Naive thymus-derived CD4-positive, alpha-beta T cell (primary cell): ENCODE data around the gene TDRD10. TPM values are rescaled to one million over a fixed set of nuclear protein-coding genes. Genes with fewer than 3 reads are reported as not detected.

ENCODE experiments used
- ATAC-seq: fragments of 150-1000 bp; cut with Tn5 transposase; 2 replicates; pipeline ENCODE4 v1.10.0; 2021; ENCODE audit warnings: mild to moderate bottlenecking, moderate library complexity
- CTCF ChIA-PET: fragments of 350-600 bp; sonication (Branson Sonifier 250); formaldehyde crosslinking; loops from one replicate; lab custom pipeline; 2021; ENCODE audit warnings: antibody characterized with exemption; lab: Charles Lee
- POLR2A ChIA-PET: fragments of 350-600 bp; sonication (Branson Sonifier 250); formaldehyde crosslinking; loops from one replicate; lab custom pipeline; 2021; ENCODE audit warnings: antibody characterized with exemption, inconsistent platforms; lab: Charles Lee
- DNase-seq, 9 donors: peaks; one replicate each; pipeline versions ENCODE4 v3.0.0 to v3.0.0-alpha.2; 2020 to 2022; ENCODE audit warnings: mixed read lengths in 1 of 9
- H3K27ac ChIP-seq: one replicate; pipeline ENCODE4 v1.7.0; 2013; ENCODE audit warnings: mild to moderate bottlenecking, low read depth, low read length, moderate library complexity
- H3K27me3 ChIP-seq, 2 donors: one replicate each; pipeline ENCODE4 v1.7.0; 2013; ENCODE audit warnings: low read length in 2 of 2, mild to moderate bottlenecking in 2 of 2, moderate library complexity in 2 of 2; ENCODE audit not compliant: control insufficient read depth in 2 of 2, insufficient read depth in 2 of 2
- H3K36me3 ChIP-seq, 3 experiments: 1 replicate in 2 of 3; 2 replicates in 1 of 3; pipeline ENCODE4 v1.7.0; 2013; ENCODE audit warnings: low read length in 3 of 3, mild to moderate bottlenecking in 3 of 3, moderate library complexity in 1 of 3; ENCODE audit not compliant: insufficient read depth in 3 of 3, control insufficient read depth in 2 of 3
- H3K4me1 ChIP-seq, 2 donors: one replicate each; pipeline ENCODE4 v1.7.0; 2013; ENCODE audit warnings: low read length in 2 of 2, mild to moderate bottlenecking in 2 of 2, moderate library complexity in 1 of 2; ENCODE audit not compliant: control insufficient read depth in 2 of 2, insufficient read depth in 2 of 2
- H3K4me3 ChIP-seq: 2 replicates; pipeline ENCODE4 v1.7.0; 2013; ENCODE audit warnings: mild to moderate bottlenecking, low read length
- H3K9me3 ChIP-seq, 3 experiments: 1 replicate in 2 of 3; 2 replicates in 1 of 3; pipeline ENCODE4 v1.7.0; 2013; ENCODE audit warnings: low read length in 3 of 3; ENCODE audit not compliant: control insufficient read depth in 2 of 3
- H3K27ac Mint-ChIP-seq, 9 donors: one replicate each; pipeline ENCODE4 v1.8.0; 2020 to 2022; ENCODE audit warnings: mixed read lengths in 9 of 9, mild to moderate bottlenecking in 8 of 9, moderate library complexity in 5 of 9, inconsistent platforms in 2 of 9
- H3K27me3 Mint-ChIP-seq, 5 donors: one replicate each; pipeline ENCODE4 v1.8.0; 2021 to 2022; ENCODE audit warnings: mixed read lengths in 5 of 5, mild to moderate bottlenecking in 1 of 5
- H3K36me3 Mint-ChIP-seq, 5 donors: one replicate each; pipeline ENCODE4 v1.8.0; 2020 to 2022; ENCODE audit warnings: mixed read lengths in 5 of 5, mild to moderate bottlenecking in 3 of 5, inconsistent platforms in 1 of 5
- H3K4me1 Mint-ChIP-seq, 7 donors: one replicate each; pipeline ENCODE4 v1.8.0; 2020 to 2022; ENCODE audit warnings: mixed read lengths in 7 of 7, mild to moderate bottlenecking in 3 of 7, inconsistent platforms in 1 of 7
- H3K4me3 Mint-ChIP-seq, 10 donors: one replicate each; pipeline ENCODE4 v1.8.0; 2020 to 2022; ENCODE audit warnings: mild to moderate bottlenecking in 10 of 10, mixed read lengths in 10 of 10, moderate library complexity in 6 of 10, inconsistent platforms in 2 of 10
- H3K9me3 Mint-ChIP-seq, 11 donors: one replicate each; pipeline ENCODE4 v1.8.0; 2020 to 2022; ENCODE audit warnings: mixed read lengths in 11 of 11, mild to moderate bottlenecking in 4 of 11, inconsistent platforms in 1 of 11, moderate library complexity in 1 of 11
- intact Hi-C, 2 donors: fragments of 100-400 bp; cut with micrococcal nuclease; formaldehyde crosslinking; loops; one replicate each; pipeline ENCODE4 v1.15.1; 2023
- polyA plus RNA-seq, 2 donors: library from polyadenylated mRNA; unstranded; fragments of 300-500 nt; fragmentation: Illumina TruSeq; gene quantifications; one replicate each; pipeline ENCODE4 v1.2.3, GENCODE V29; 2021
- total RNA-seq, 6 experiments: library from RNA in 5 of 6; stranded (reverse) in 5 of 6; gene quantifications; 1 replicate in 5 of 6; 2 replicates in 1 of 6; pipeline ENCODE4 v1.2.3 and lab custom pipeline; 2021 to 2026

The TDRD10 gene
- total and polyA plus RNA-seq, 7 experiments from 2014 or later, result 0.29 TPM; not detected in 6

DNA sequence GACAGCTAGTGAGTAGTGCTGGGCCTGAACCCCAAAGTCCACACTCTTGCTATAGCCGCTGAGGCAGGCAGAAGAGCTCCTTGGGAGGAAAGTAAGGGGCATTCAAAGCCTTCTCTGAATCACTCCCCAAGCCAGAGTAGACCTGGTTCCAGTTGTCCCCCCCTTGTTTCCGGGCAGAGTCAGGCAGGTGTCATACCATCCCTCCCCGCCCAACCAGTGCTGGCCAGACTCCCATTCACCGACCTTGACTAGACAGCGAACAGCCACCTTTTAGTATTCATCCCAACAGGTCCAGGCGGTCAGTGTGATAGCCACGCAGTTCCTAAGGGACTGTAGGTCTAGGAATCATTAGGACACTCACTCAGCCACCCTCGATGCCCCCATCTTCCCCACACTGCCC lies 77.4 kb downstream of the TDRD10 start:
- H3K36me3 Mint-ChIP-seq, result peaks cover 10 to 29% (median 11%) of the 10 kb centered on the region in 5 donors
- H3K4me3 ChIP-seq, result no peak overlapping the region
- H3K9me3 ChIP-seq, result no peaks in the 10 kb centered on the region
- H3K27me3 Mint-ChIP-seq, result no peaks in the 10 kb centered on the region
- no peaks in the 10 kb centered on the region for H3K27me3 ChIP-seq
- H3K4me1 ChIP-seq, result no peaks in the 10 kb centered on the region
- POLR2A ChIA-PET, result no interaction called here
- peaks cover 0 to 23% (median 3%) of the 10 kb centered on the region in 7 donors for H3K4me1 Mint-ChIP-seq
- H3K9me3 Mint-ChIP-seq, result peaks cover 0 to 1% (median 0%) of the 10 kb centered on the region in 11 donors
- DNase-seq (no peak), ATAC-seq (no peak)
- no peak overlapping the region for H3K4me3 Mint-ChIP-seq
- H3K27ac Mint-ChIP-seq, result peak overlapping the region in 2 of 9 donors; percentile 42 to 48
- CTCF ChIA-PET, result no interaction called here
- intact Hi-C loops, result no loop called here
- H3K36me3 ChIP-seq, result peaks cover 18 to 65% (median 24%) of the 10 kb centered on the region in 3 experiments
- H3K27ac ChIP-seq, result no peak overlapping the region

DNA sequence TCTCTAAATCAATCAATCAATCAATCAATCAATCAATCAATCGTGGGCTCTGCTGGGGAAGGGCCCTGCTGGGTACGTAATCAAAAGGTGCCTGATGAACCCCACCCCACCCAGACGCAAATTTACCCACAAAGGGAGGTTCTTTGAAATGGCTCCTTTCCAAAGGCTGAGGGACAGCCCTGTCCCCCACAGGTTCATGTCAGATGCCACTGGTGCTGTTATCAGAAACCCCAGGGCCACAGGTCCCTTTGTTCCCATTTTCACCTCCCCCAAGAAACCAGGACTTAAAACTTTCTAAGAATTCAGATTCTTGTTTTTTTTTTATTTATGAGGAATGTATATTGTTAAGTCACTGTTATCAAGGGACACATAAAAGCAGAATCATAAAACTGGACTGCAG lies 79.7 kb downstream of the TDRD10 start:
- Histone ChIP-seq H3K4me1 (no peaks in the 10 kb centered on the region), H3K27ac (no peak overlapping the region), H3K9me3 (no peaks in the 10 kb centered on the region), H3K27me3 (no peaks in the 10 kb centered on the region), H3K36me3 (peaks cover 37 to 89% (median 45%) of the 10 kb centered on the region in 3 experiments), H3K4me3 (no peak overlapping the region)
- intact Hi-C loops, result no loop called here
- Mint-ChIP-seq H3K27ac (no peak overlapping the region), H3K4me1 (peaks cover 0 to 13% (median 2%) of the 10 kb centered on the region in 7 donors), H3K9me3 (no peaks in the 10 kb centered on the region), H3K4me3 (no peak overlapping the region), H3K36me3 (peaks cover 17 to 48% (median 30%) of the 10 kb centered on the region in 5 donors), H3K27me3 (no peaks in the 10 kb centered on the region)
- no peak for ATAC-seq
- DNase-seq, result no peak
- CTCF ChIA-PET, result no interaction called here
- POLR2A ChIA-PET, result no interaction called here

DNA sequence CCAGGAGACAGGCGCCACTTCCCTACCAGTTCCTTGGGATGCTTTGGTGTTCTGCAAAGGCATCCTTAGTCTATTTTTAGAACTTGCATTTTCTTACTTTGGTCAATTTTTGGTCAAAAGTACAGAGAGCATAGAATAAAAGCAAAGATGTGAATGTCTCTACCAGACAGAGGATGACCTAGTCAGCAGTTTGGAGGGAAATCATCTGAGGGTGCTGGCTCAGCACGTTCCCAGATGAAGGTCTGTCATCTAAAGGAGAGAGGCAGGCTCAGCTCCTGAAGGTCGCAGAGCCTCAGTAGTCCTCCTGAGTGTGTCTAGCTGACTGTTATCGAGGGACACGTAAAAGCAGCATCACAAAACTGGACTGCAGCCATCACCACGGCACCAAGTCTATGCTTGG lies 80.9 kb downstream of the TDRD10 start:
- H3K27me3 ChIP-seq, result no peaks in the 10 kb centered on the region
- no peaks in the 10 kb centered on the region for H3K9me3 Mint-ChIP-seq

DNA sequence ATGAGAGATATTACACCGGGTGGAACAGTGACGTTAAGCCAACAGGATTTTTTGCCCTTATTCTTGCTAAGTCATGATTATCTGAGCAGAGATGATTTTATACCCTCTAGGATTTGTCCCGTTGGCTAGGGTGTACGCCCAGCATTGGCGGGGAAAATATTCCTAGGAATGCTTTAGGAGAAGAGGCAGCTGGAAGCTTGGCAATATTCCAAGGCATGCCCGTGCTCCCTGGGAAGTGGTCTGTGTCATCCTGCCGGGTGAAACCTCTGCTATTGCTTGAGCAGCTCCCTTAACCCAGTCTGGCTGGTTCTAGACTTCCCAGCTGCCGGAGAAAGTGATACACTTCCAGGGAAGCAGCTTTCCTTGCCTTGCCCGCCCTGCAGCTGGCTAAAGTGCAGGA lies 81.8 kb downstream of the TDRD10 start:
- H3K4me3 Mint-ChIP-seq, result no peak overlapping the region
- no peaks in the 10 kb centered on the region for H3K9me3 ChIP-seq
- H3K27me3 Mint-ChIP-seq, result no peaks in the 10 kb centered on the region
- DNase-seq, result no peak
- POLR2A ChIA-PET, result no interaction called here
- CTCF ChIA-PET, result no interaction called here
- peak overlapping the region in 1 of 9 donors; percentile 3 for H3K27ac Mint-ChIP-seq
- H3K4me1 ChIP-seq, result no peaks in the 10 kb centered on the region
- H3K27ac ChIP-seq, result no peak overlapping the region
- peaks cover 53 to 100% (median 65%) of the 10 kb centered on the region in 3 experiments for H3K36me3 ChIP-seq
- H3K4me3 ChIP-seq, result no peak overlapping the region
- no peaks in the 10 kb centered on the region for H3K9me3 Mint-ChIP-seq
- H3K27me3 ChIP-seq, result no peaks in the 10 kb centered on the region
- peaks cover 0 to 15% (median 2%) of the 10 kb centered on the region in 7 donors for H3K4me1 Mint-ChIP-seq
- peaks cover 20 to 61% (median 46%) of the 10 kb centered on the region in 5 donors for H3K36me3 Mint-ChIP-seq
- no peak for ATAC-seq
- intact Hi-C loops, result no loop called here

More for the DNA sequence above, 80.9 kb downstream of the TDRD10 start:
- Mint-ChIP-seq H3K27me3 (no peaks in the 10 kb centered on the region), H3K27ac (no peak overlapping the region), H3K4me3 (no peak overlapping the region), H3K4me1 (peaks cover 0 to 18% (median 2%) of the 10 kb centered on the region in 7 donors), H3K36me3 (peaks cover 17 to 55% (median 41%) of the 10 kb centered on the region in 5 donors)
- DNase-seq (no peak), ATAC-seq (no peak)
- Histone ChIP-seq H3K4me3 (no peak overlapping the region), H3K4me1 (no peaks in the 10 kb centered on the region), H3K27ac (no peak overlapping the region), H3K9me3 (no peaks in the 10 kb centered on the region), H3K36me3 (peaks cover 45 to 100% (median 56%) of the 10 kb centered on the region in 3 experiments)
- ChIA-PET CTCF (no interaction called here), POLR2A (no interaction called here)
- intact Hi-C loops, result no loop called here

DNA sequence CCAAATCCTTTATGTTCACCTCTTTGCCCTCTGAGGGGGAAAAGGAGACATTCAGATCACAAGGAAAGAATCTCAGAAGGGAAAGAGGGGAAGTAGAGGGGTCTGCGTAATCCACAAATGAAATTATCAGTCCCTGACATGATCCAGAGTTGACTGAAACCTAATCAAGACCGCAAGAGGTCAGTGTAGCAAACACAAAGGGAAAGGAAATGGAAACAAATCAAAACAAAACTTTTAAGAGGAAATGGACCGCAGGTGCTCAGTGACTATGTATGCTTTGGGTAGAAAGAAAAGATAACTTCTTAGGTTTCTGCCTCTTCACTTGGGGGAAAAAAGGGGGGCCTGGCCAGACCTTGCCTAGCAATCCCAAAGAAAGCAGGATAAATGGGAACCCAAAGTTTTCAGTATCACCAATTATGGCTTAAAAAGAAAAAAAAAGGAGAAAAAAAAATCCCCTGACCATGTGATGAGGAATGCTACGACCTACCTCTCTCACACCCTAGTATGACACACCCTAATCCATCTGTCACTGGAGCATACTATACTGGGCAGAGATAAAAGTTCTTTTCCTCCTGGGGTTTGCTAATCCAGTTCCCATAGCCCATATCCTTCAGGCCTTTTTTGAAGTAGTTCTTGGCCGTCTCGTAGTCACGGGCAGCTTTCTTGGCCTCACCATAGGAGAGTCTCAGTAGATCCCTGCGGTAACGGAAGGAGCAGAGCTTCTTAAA lies 82.4 kb downstream of the TDRD10 start:
- Histone ChIP-seq H3K27me3 (no peaks in the 10 kb centered on the region), H3K4me1 (no peaks in the 10 kb centered on the region), H3K36me3 (peaks cover 57 to 100% (median 71%) of the 10 kb centered on the region in 3 experiments), H3K27ac (no peak overlapping the region), H3K9me3 (no peaks in the 10 kb centered on the region), H3K4me3 (no peak overlapping the region)
- no peaks in the 10 kb centered on the region for H3K9me3 Mint-ChIP-seq
- H3K27ac Mint-ChIP-seq, result peak overlapping the region in 1 of 9 donors; percentile 60
- no peaks in the 10 kb centered on the region for H3K27me3 Mint-ChIP-seq
- ChIA-PET POLR2A (no interaction called here), CTCF (no interaction called here)
- no peak overlapping the region for H3K4me3 Mint-ChIP-seq
- ATAC-seq (no peak), DNase-seq (no peak)
- peaks cover 23 to 60% (median 49%) of the 10 kb centered on the region in 5 donors for H3K36me3 Mint-ChIP-seq
- H3K4me1 Mint-ChIP-seq, result peaks cover 0 to 13% (median 0%) of the 10 kb centered on the region in 7 donors
- intact Hi-C loops, result no loop called here

DNA sequence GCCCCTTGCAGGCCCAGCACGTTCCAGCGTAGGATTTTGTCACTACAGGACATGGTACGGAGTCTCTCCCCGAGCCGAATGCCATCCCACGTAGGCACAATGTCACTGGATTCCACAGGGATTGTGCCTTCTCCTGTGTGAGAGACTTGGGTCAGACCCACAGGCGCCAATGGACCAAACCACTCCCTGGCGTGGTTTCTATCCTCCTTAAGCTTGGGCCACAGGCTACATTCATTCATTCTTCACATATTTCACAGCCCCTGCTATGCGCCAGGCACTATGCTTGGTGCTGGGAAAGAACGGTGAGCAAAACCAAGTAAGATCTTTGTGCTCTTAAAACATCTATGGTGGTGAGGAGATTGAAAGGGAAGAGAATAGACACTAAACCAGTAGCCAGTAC lies 84.2 kb downstream of the TDRD10 start:
- no peak overlapping the region for H3K4me3 Mint-ChIP-seq
- POLR2A ChIA-PET, result no interaction called here

More for the DNA sequence above, 84.2 kb downstream of the TDRD10 start:
- intact Hi-C loops, result no loop called here
- Histone ChIP-seq H3K9me3 (no peaks in the 10 kb centered on the region), H3K36me3 (peaks cover 64 to 100% (median 89%) of the 10 kb centered on the region in 3 experiments), H3K27me3 (no peaks in the 10 kb centered on the region), H3K4me3 (no peak overlapping the region), H3K4me1 (no peaks in the 10 kb centered on the region), H3K27ac (no peak overlapping the region)
- DNase-seq, result no peak
- ATAC-seq, result no peak
- Mint-ChIP-seq H3K4me1 (peaks cover 0 to 13% (median 0%) of the 10 kb centered on the region in 7 donors), H3K36me3 (peaks cover 26 to 73% (median 51%) of the 10 kb centered on the region in 5 donors), H3K9me3 (no peaks in the 10 kb centered on the region), H3K27me3 (no peaks in the 10 kb centered on the region), H3K27ac (no peak overlapping the region)
- CTCF ChIA-PET, result no interaction called here
